CD4-positive, alpha-beta T cell (primary cell): ENCODE data around the gene DPP8. TPM values are rescaled to one million over a fixed set of nuclear protein-coding genes. Genes with fewer than 3 reads are reported as not detected.
"Not testable (repeated sequence)": the region's sequence is repeated elsewhere in the genome, so short reads cannot be mapped to it uniquely, and the experiment has no call there.

Experiments used
- ATAC-seq: fragments of 200-7000 bp; cut with Tn5 transposase; one replicate; pipeline ENCODE4 v1.10.0; 2022; ENCODE audit warnings: mild to moderate bottlenecking; ENCODE audit not compliant: poor library complexity
- CTCF ChIA-PET: fragments of 350-600 bp; sonication (Branson Sonifier 250); formaldehyde crosslinking; loops from one replicate; lab custom pipeline; 2021; ENCODE audit warnings: antibody characterized with exemption, inconsistent platforms; lab: Charles Lee
- POLR2A ChIA-PET: fragments of 350-600 bp; sonication (Branson Sonifier 250); formaldehyde crosslinking; loops from one replicate; lab custom pipeline; 2021; ENCODE audit warnings: antibody characterized with exemption, inconsistent platforms; lab: Charles Lee
- DNase-seq, 14 experiments: peaks; one replicate each; pipeline ENCODE4 v3.0.0-alpha.2; 2013 to 2020; ENCODE audit warnings: mixed read lengths in 2 of 14
- H3K27ac ChIP-seq, 2 donors: one replicate each; pipeline versions ENCODE4 v1.5.1 to v1.7.0; 2013; ENCODE audit warnings: low read length in 2 of 2, low read depth in 1 of 2, mild to moderate bottlenecking in 1 of 2
- H3K27me3 ChIP-seq, 2 experiments: 1 replicate in 1 of 2; 2 replicates in 1 of 2; pipeline versions ENCODE4 v1.6.1 to v1.7.0; 2013; ENCODE audit warnings: low read length in 2 of 2, control low read depth in 1 of 2, mild to moderate bottlenecking in 1 of 2, moderate library complexity in 1 of 2; ENCODE audit not compliant: insufficient read depth in 2 of 2, control insufficient read depth in 1 of 2
- H3K36me3 ChIP-seq: one replicate; pipeline ENCODE4 v1.6.1; 2013; ENCODE audit warnings: low read length, control low read depth; ENCODE audit not compliant: insufficient read depth
- H3K4me1 ChIP-seq: one replicate; pipeline ENCODE4 v1.6.1; 2013; ENCODE audit warnings: low read length, control low read depth; ENCODE audit not compliant: insufficient read depth
- H3K4me3 ChIP-seq: one replicate; pipeline ENCODE4 v1.5.1; 2013; ENCODE audit warnings: mild to moderate bottlenecking, low read length, moderate library complexity
- H3K9me3 ChIP-seq, 2 experiments: 1 replicate in 1 of 2; 2 replicates in 1 of 2; pipeline versions ENCODE4 v1.6.1 to v1.7.0; 2013; ENCODE audit warnings: low read length in 2 of 2, mild to moderate bottlenecking in 2 of 2, control low read depth in 1 of 2, moderate library complexity in 1 of 2; ENCODE audit not compliant: control insufficient read depth in 1 of 2, insufficient read depth in 1 of 2
- H3K27ac Mint-ChIP-seq: one replicate; pipeline ENCODE4 v1.8.0; 2020; ENCODE audit warnings: mixed read lengths
- H3K27me3 Mint-ChIP-seq: one replicate; pipeline ENCODE4 v1.8.0; 2021; ENCODE audit warnings: mixed read lengths
- H3K36me3 Mint-ChIP-seq: one replicate; pipeline ENCODE4 v1.8.0; 2021; ENCODE audit warnings: low read depth, mixed read lengths
- H3K4me1 Mint-ChIP-seq: one replicate; pipeline ENCODE4 v1.8.0; 2021; ENCODE audit warnings: low read depth, mixed read lengths
- H3K4me3 Mint-ChIP-seq: one replicate; pipeline ENCODE4 v1.8.0; 2020; ENCODE audit warnings: mild to moderate bottlenecking, mixed read lengths
- H3K9me3 Mint-ChIP-seq: one replicate; pipeline ENCODE4 v1.8.0; 2020; ENCODE audit warnings: mixed read lengths
- CTCF ChIP-seq: fragments of 200-600 bp; IDR thresholded peaks from one replicate; pipeline ENCODE4 v1.8.0; 2022; ENCODE audit warnings: antibody characterized with exemption, mild to moderate bottlenecking
- intact Hi-C, 2 experiments: fragments of 100-400 bp; cut with DNase I in 1 of 2; cut with micrococcal nuclease in 1 of 2; formaldehyde crosslinking; loops; one replicate each; pipeline versions ENCODE4 v1.15.1 to v1.9.0; 2023 to 2025; cut with DNase I, micrococcal nuclease
- total RNA-seq, 174 experiments: library from RNA in 2 of 174; stranded (reverse) in 2 of 174; gene quantifications; one replicate each; pipeline ENCODE4 v1.2.3 and lab custom pipeline; 2021 to 2026

Gene DPP8
- total RNA-seq, 2 experiments from 2014 or later = 41.2 to 45.4 TPM

- Histone ChIP-seq H3K27me3 (peaks cover 32 to 46% of the 10 kb centered on the region in 2 experiments), H3K36me3 (no peaks in the 10 kb centered on the region), H3K4me1 (peaks cover 9% of the 10 kb centered on the region), H3K9me3 (no peaks in the 10 kb centered on the region), H3K27ac (no peak overlapping the region), H3K4me3 (no peak overlapping the region)
- CTCF ChIA-PET = no interaction called here
- ATAC-seq (no peak), DNase-seq (no peak)
- H3K36me3 Mint-ChIP-seq = no peaks in the 10 kb centered on the region
- peaks cover 11% of the 10 kb centered on the region for H3K4me1 Mint-ChIP-seq
- POLR2A ChIA-PET = no interaction called here
- peaks cover 76% of the 10 kb centered on the region for H3K27me3 Mint-ChIP-seq
- H3K27ac Mint-ChIP-seq = no peak overlapping the region
- no peak overlapping the region for H3K4me3 Mint-ChIP-seq
- no peaks in the 10 kb centered on the region for H3K9me3 Mint-ChIP-seq
- intact Hi-C loops = no loop called here
- no peak for TF ChIP-seq CTCF
These were observed 118.3 kb downstream of the DPP8 start for GRCh38 chr15:65399001-65399706.

GRCh38 chr15:65398486-65398885 is 119.0 kb downstream of the DPP8 start:
- H3K27me3 Mint-ChIP-seq = peaks cover 77% of the 10 kb centered on the region
- H3K4me3 Mint-ChIP-seq, H3K4me1 ChIP-seq, CTCF ChIA-PET, H3K36me3 ChIP-seq, intact Hi-C loops, H3K27ac ChIP-seq, H3K9me3 ChIP-seq, DNase-seq, H3K27ac Mint-ChIP-seq, H3K4me3 ChIP-seq, H3K9me3 Mint-ChIP-seq, POLR2A ChIA-PET, H3K36me3 Mint-ChIP-seq, ATAC-seq: not testable (repeated sequence)
- H3K27me3 ChIP-seq = peaks cover 37 to 52% of the 10 kb centered on the region in 2 experiments
- H3K4me1 Mint-ChIP-seq = peaks cover 11% of the 10 kb centered on the region

GRCh38 chr15:65396965-65397317 is 120.5 kb downstream of the DPP8 start:
- no peak for ATAC-seq
- no peaks in the 10 kb centered on the region for H3K36me3 ChIP-seq
- Mint-ChIP-seq H3K4me1 (peaks cover 11% of the 10 kb centered on the region), H3K9me3 (no peaks in the 10 kb centered on the region), H3K27me3 (peaks cover 86% of the 10 kb centered on the region), H3K36me3 (no peaks in the 10 kb centered on the region), H3K4me3 (no peak overlapping the region), H3K27ac (no peak overlapping the region)
- POLR2A ChIA-PET = interaction anchor here (0.5 kb wide), 1 partner anchor 9 kb away, joined by 3 read pairs; no protein-coding TSS in a partner anchor
- CTCF ChIA-PET = no interaction called here
- no peak for TF ChIP-seq CTCF
- peaks cover 9% of the 10 kb centered on the region for H3K4me1 ChIP-seq
- no peak overlapping the region for H3K27ac ChIP-seq
- intact Hi-C loops = no loop called here
- no peaks in the 10 kb centered on the region for H3K9me3 ChIP-seq
- no peak for DNase-seq
- H3K27me3 ChIP-seq = peaks cover 38 to 62% of the 10 kb centered on the region in 2 experiments
- H3K4me3 ChIP-seq = no peak overlapping the region
